Activated CD4-positive, CD25-positive, alpha-beta regulatory T cell (primary cell): ENCODE measurements around the gene PSMC1.
"Not testable (repeated sequence)": the region's sequence is repeated elsewhere in the genome, so short reads cannot be mapped to it uniquely, and the experiment has no call there.

Source experiments
- DNase-seq, 4 experiments: peaks; one replicate each; lab custom pipeline; 2025; lab: John Stamatoyannopoulos, UW

The PSMC1 gene

GRCh38 chr14:90256354-90257131 is at the start of gene PSMC1:
Gene PSMC1, plus strand, starts transcription at chr14:90256553. Its CDS starts 45 bp downstream, at chr14:90256598.
- DNase-seq, result peak; percentile 69 to 75 (median 73)

- no peak for DNase-seq
Observed at GRCh38 chr14:90213099-90213748, 43.1 kb upstream of the PSMC1 start.

- no peak for DNase-seq
Observed at GRCh38 chr14:90228478-90228877, 27.9 kb upstream of the PSMC1 start.

DNA sequence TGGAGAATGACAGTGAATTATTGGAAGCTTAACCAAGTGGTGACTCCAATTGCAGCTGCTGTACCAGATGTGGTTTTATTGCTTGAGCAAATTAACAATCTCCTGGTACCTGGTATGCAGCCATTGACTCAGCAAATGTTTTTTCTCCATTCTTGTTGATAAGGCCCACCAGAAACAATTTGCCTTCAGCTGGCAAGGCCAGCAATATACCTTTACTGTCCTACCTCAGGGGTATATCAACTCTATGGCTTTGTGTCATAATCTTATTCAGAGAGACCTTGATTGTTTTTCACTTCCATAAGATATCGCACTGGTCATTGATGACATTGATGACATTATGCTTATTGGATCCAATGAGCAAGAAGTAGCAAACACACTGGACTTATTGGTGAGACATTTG is 26.4 kb upstream of the PSMC1 start:
- DNase-seq, result not testable (repeated sequence)

DNA sequence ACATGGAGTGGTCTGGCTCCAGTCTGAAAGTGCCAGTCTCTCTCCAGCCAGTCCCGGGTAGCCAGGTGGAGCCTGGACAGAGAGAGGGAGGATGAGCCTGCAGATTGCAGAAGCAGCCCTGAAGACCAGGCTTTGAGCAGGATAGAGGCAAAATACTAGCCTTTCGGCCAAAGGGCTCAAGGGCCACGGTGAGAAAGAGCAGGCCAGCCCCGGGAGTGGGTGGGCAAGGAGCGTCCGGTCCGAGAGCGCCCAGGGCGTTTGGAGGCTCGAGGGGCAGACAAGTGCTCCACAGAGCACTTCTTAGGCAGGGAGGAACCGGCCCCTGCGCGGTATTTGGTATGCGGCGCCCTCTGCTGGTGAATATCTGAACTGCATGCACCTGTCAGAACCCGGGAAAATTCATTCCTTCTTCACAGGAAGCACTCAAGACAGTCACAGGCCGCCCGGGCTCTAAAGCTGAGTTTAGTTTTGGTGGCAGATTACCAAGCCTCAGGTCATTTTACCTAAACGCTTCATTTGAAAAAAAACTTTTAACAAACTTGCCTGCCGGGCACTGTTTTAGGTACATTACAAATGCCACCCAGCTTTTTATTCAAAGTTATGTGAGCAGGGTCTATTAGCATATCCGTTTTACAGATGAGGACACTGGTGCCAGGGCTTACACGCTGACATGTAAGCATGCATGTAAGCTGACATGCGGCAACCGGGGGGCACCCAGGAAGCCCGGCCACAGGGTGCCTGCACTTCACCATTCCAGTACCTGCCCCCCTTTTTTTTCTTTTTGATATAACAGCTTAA is 21.0 kb upstream of the PSMC1 start:
- peak in 3 of 4 experiments; percentile 23 to 47 (median 42) for DNase-seq

DNA sequence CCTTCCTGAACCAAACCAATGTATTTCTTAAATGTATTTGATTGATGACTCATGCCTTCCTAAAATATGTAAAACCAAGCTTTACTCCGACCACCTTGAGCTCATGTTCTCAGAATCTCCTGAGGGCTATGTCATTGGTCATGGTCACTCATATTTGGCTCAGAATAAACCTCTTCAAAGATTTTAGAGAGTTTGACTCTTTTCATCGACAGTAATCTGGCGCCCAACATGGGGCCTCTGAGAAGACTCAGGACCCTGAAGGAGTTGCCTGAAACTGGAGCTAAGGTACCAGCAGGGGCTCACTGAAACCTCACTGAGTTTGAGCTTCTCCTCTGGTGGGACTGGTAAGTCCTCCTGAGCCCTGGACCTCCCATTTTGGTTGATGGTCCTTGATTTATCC is 17.2 kb upstream of the PSMC1 start:
- no peak for DNase-seq

DNA sequence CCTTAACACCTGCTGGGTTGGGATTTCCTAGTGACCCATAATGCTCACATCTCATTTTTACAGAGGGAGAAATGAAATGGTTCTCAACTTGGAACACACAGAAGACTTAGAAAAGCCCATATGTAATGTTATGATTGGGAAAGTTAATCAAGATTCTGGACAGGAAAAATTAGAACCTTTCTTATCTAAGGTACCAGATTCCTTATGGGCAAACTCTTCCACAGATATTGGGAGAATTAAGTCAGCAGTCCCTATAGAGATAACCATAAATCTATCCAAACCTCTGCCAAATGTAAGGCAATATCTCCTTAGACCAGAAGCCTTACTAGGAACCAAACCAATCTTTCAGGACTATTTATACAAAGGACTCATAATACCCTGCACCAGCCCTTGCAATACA is 13.9 kb upstream of the PSMC1 start:
- DNase-seq, result no peak

GRCh38 chr14:90246936-90247335 is 9.4 kb upstream of the PSMC1 start:
- no peak for DNase-seq

- not testable (repeated sequence) for DNase-seq
Observed at GRCh38 chr14:90247441-90247840, 8.9 kb upstream of the PSMC1 start.

DNA sequence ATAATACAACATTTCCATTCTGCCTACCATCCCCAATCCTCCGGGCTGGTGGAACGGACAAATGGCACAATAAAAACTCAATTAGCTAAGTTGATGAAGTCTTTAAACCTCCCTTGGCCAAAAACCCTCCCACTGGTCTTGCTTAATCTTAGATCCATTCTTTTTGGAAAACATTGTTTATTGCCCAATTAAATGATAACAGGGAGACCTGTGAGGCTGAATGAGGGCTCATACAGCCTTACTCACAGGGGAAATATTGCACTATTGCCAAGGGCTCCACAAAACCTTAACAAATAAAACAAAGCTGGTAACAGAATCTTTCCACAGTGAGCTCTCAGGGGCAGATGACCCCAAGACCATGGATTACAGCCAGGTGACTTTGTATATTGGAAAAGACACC is 7.8 kb upstream of the PSMC1 start:
- DNase-seq, result no peak

GRCh38 chr14:90253826-90254225 is 2.5 kb upstream of the PSMC1 start:
- DNase-seq, result no peak

GRCh38 chr14:90255871-90256270 is 482 bp upstream of the PSMC1 start:
- DNase-seq, result no peak

GRCh38 chr14:90263748-90264449 is 7.5 kb downstream of the PSMC1 start:
- no peak for DNase-seq

- DNase-seq, result no peak
Observed at GRCh38 chr14:90266441-90267154, 10.2 kb downstream of the PSMC1 start.

DNA sequence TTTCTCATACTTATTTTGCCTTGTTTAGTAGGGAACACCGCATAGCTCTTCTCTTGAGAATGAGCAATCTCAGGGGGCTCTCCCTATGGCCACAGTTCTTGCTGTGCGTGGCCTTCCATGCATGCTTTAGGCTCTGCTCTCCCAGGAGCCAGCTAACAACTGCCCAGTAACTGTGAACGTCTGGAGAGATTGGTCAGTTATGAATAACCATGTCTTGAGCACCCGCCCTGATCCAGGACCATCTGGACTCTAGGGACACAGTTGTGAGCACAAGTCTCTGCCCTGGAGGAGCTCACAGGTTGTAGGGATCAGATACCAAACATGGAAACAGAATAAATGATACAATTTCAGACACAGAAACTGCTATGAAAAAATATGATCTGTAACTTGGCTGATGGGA is 12.1 kb downstream of the PSMC1 start:
- DNase-seq, result no peak

DNA sequence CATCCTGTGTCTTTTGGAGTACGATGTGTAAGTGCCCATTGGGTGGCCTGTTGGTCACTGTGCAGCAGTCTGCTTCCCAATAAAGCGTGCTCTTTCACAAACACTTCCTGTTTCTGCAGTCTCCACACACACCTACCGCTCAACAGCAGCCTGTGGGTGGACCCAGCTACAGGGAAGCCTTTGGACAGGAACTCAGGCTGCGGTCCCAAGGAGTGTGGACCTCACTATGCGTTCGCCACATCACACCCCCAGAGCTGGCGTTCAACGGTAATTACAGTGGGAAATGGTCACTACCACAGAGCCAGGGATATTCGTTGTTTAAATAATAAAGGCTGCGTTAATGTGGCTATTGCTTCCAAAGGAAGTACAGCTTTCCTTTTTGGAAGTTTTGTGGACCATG is 16.2 kb downstream of the PSMC1 start:
- no peak for DNase-seq

DNA sequence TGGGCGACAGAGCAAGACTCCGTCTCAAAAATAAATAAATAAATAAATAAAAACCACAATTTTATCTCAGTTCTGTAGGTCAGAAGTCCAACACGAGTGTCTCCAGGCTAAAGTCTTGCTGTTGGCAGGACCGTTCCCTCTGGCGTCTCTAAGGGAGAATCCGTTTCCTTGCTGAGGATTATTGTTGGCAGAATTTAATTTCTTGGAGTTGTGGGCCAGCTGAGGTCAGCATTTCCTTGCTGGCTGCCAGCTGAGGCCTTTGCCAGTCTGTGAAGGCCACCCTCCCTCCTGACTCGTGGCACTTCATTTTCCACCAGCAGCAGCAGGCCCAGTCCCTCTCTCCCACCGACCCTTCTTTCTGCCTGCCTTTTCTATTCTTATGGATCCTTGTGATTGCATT is 17.2 kb downstream of the PSMC1 start:
- no peak for DNase-seq

DNA sequence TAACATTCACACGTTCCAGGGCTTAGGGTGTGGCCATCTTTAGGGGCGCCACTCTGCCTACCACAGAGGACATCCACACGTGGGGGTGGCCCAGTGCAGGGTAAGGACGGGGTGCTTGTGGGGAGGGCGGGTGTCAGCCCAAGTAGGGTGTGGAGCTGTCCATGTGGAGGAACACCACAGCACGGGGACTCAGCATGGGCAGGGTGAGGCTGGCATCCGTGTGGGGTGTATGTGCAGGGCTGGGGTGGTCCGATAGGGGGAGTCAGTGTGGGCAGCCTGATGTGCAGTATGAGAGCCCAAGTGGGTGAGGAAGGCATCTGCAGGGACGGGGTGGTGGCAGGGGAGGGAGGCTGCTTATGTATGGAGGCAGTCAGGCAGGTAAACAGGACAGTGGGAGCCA is 17.7 kb downstream of the PSMC1 start:
- DNase-seq, result no peak

- no peak for DNase-seq
Observed at GRCh38 chr14:90274808-90275457, 18.6 kb downstream of the PSMC1 start.

GRCh38 chr14:90275458-90275814 is 19.1 kb downstream of the PSMC1 start:
- DNase-seq, result no peak

GRCh38 chr14:90275820-90276219 is 19.5 kb downstream of the PSMC1 start:
- DNase-seq, result no peak
